ENCODE results near the gene PLIN3. TPM values are rescaled to one million over a fixed set of nuclear protein-coding genes. Genes with fewer than 3 reads are reported as not detected.
"Not testable (repeated sequence)": the region's sequence is repeated elsewhere in the genome, so short reads cannot be mapped to it uniquely, and the experiment has no call there.

PLIN3 gene
- total RNA-seq, 1 experiment from 2014 or later, result 207 TPM

- no peak for ATAC-seq
- TF ChIP-seq JUND (IDR thresholded peaks at IDR 0.05) (no peak), SIN3A (IDR thresholded peaks at IDR 0.05; ENCODE audit: low read depth) (no peak), CTCF (IDR thresholded peaks at IDR 0.05 in 2 of 3, conservative IDR thresholded peaks at IDR 0.05 in 1 of 3; ENCODE audit: borderline replicate concordance in 1 of 3, insufficient read depth in 1 of 3, low read depth in 2 of 3, low read length in 2 of 3) (no peak)
- ChIA-PET CTCF (interaction anchor here (1.2 kb wide), 1 partner anchor 38 kb away, joined by 3 read pairs; no protein-coding TSS in a partner anchor), RAD21 (ENCODE audit: low non-redundant PET in 1 of 2, low total read pairs in 2 of 2, uncharacterized antibody in 2 of 2, unreplicated experiment in 2 of 2) (no interaction called here), POLR2A (interaction anchor here (0.6 kb wide), 1 partner anchor 11 kb away, joined by 3 read pairs; no protein-coding TSS in a partner anchor)
- Histone ChIP-seq H3K9me3 (ENCODE audit: control insufficient read depth in 1 of 2, insufficient read depth in 1 of 2, low read depth in 1 of 2, low read length in 2 of 2) (no peaks in the 10 kb centered on the region), H3K4me3 (replicated peaks in 1 of 2; ENCODE audit: low read depth in 1 of 2, low read length in 2 of 2) (no peak overlapping the region), H3K9me2 (ENCODE audit: insufficient read depth) (no peaks in the 10 kb centered on the region), H2AFZ (ENCODE audit: low read depth, low read length, poor library complexity, severe bottlenecking) (no peak overlapping the region), H3K36me3 (ENCODE audit: control insufficient read depth in 1 of 2, insufficient read depth in 2 of 2, low read length in 2 of 2) (peaks cover 41 to 59% of the 10 kb centered on the region in 2 experiments; a peak in 3 of 4 replicates), H3K9ac (ENCODE audit: low read length) (no peak overlapping the region), H3K4me1 (ENCODE audit: control insufficient read depth in 1 of 2, insufficient read depth in 2 of 2, low read length in 2 of 2) (no peaks in the 10 kb centered on the region), H4K20me1 (ENCODE audit: insufficient read depth) (no peaks in the 10 kb centered on the region), H3K27me3 (ENCODE audit: insufficient read depth, low read length) (no peaks in the 10 kb centered on the region), H3K4me2 (ENCODE audit: low read length) (no peak overlapping the region), H3K27ac (ENCODE audit: low read depth, low read length) (no peak overlapping the region), H3K79me2 (ENCODE audit: insufficient read depth, low read length) (peaks cover 3% of the 10 kb centered on the region; the same call in 1 of the 2 replicates)
- intact Hi-C loops (cut with micrococcal nuclease), result no loop called here
- BruUV-seq (replicated peaks), result no TSS peak
- DNase-seq (ENCODE audit: low read depth, low spot score), result no peak
These were observed 20.1 kb downstream of the PLIN3 start for GRCh38 chr19:4847190-4847973.

- H3K27me3 ChIP-seq (ENCODE audit: insufficient read depth, low read length); DNase-seq (ENCODE audit: low read depth, low spot score); ATAC-seq; CTCF ChIA-PET; BruUV-seq (replicated peaks); H3K9me3 ChIP-seq (ENCODE audit: control insufficient read depth in 1 of 2, insufficient read depth in 1 of 2, low read depth in 1 of 2, low read length in 2 of 2); POLR2A ChIA-PET; H2AFZ ChIP-seq (ENCODE audit: low read depth, low read length, poor library complexity, severe bottlenecking); H3K4me2 ChIP-seq (ENCODE audit: low read length); H3K9ac ChIP-seq (ENCODE audit: low read length); H4K20me1 ChIP-seq (ENCODE audit: insufficient read depth); H3K9me2 ChIP-seq (ENCODE audit: insufficient read depth); H3K4me3 ChIP-seq (replicated peaks in 1 of 2; ENCODE audit: low read depth in 1 of 2, low read length in 2 of 2); H3K4me1 ChIP-seq (ENCODE audit: control insufficient read depth in 1 of 2, insufficient read depth in 2 of 2, low read length in 2 of 2); RAD21 ChIA-PET (ENCODE audit: low non-redundant PET in 1 of 2, low total read pairs in 2 of 2, uncharacterized antibody in 2 of 2, unreplicated experiment in 2 of 2); H3K79me2 ChIP-seq (ENCODE audit: insufficient read depth, low read length); intact Hi-C loops (cut with micrococcal nuclease); H3K27ac ChIP-seq (ENCODE audit: low read depth, low read length): not testable (repeated sequence)
- H3K36me3 ChIP-seq (ENCODE audit: control insufficient read depth in 1 of 2, insufficient read depth in 2 of 2, low read length in 2 of 2), result peaks cover 41 to 56% of the 10 kb centered on the region in 2 experiments; a peak in 3 of 4 replicates
These were observed 21.5 kb downstream of the PLIN3 start for GRCh38 chr19:4845975-4846374.
